GM15510 (cell line): ENCODE results near the gene CIPC.

Experiments used
- POLR2A ChIP-seq: IDR thresholded peaks from 3 replicates; pipeline ENCODE4 v1.6.1; 2011; ENCODE audit warnings: borderline replicate concordance; ENCODE audit not compliant: insufficient read length; ENCODE audit errors: extremely low read depth

Gene CIPC

GRCh38 chr14:77097700-77098528 lies at the start of gene CIPC:
TSS of gene CIPC (plus strand) at chr14:77098258. CDS start at chr14:77105709, 7,451 bp downstream.
- TF ChIP-seq POLR2A = peak; percentile 76

GRCh38 chr14:77051116-77051515 lies 46.9 kb upstream of the CIPC start:
- TF ChIP-seq POLR2A = no peak

- TF ChIP-seq POLR2A = no peak
These were observed 45.6 kb upstream of the CIPC start for GRCh38 chr14:77052281-77053044.

- no peak for TF ChIP-seq POLR2A
These were observed 44.8 kb upstream of the CIPC start for GRCh38 chr14:77053046-77053841.

GRCh38 chr14:77055306-77055705 lies 42.8 kb upstream of the CIPC start:
- TF ChIP-seq POLR2A = no peak

- no peak for TF ChIP-seq POLR2A
These were observed 42.1 kb upstream of the CIPC start for GRCh38 chr14:77055981-77056380.

GRCh38 chr14:77058117-77058516 lies 39.9 kb upstream of the CIPC start:
- TF ChIP-seq POLR2A = no peak

GRCh38 chr14:77058785-77059184 lies 39.3 kb upstream of the CIPC start:
- no peak for TF ChIP-seq POLR2A

- no peak for TF ChIP-seq POLR2A
These were observed 38.7 kb upstream of the CIPC start for GRCh38 chr14:77059276-77059915.

GRCh38 chr14:77061630-77062257 lies 36.3 kb upstream of the CIPC start:
- no peak for TF ChIP-seq POLR2A

GRCh38 chr14:77062261-77062660 lies 35.8 kb upstream of the CIPC start:
- no peak for TF ChIP-seq POLR2A

GRCh38 chr14:77063571-77064171 lies 34.4 kb upstream of the CIPC start:
- no peak for TF ChIP-seq POLR2A

- TF ChIP-seq POLR2A = no peak
These were observed 33.4 kb upstream of the CIPC start for GRCh38 chr14:77064521-77065178.

- TF ChIP-seq POLR2A = no peak
These were observed 32.0 kb upstream of the CIPC start for GRCh38 chr14:77065851-77066577.
